ENCODE data around the gene FREM2. TPM values are rescaled to one million over a fixed set of nuclear protein-coding genes. Genes with fewer than 3 reads are reported as not detected.

The FREM2 gene
- total and polyA plus RNA-seq, 2 experiments from 2014 or later, result 2.4 to 29.8 TPM

- H3K4me1 ChIP-seq (ENCODE audit: insufficient read depth), result no peaks in the 10 kb centered on the region
- TF ChIP-seq JUNB (IDR thresholded peaks at IDR 0.05; ENCODE audit: unreplicated experiment) (no peak), POLR2AphosphoS5 (IDR thresholded peaks at IDR 0.05; ENCODE audit: low read depth) (no peak), NANOG (IDR thresholded peaks at IDR 0.05; ENCODE audit: borderline replicate concordance) (no peak), EZH2phosphoT487 (IDR thresholded peaks at IDR 0.05; ENCODE audit: unreplicated experiment) (no peak), STAT1 (IDR thresholded peaks at IDR 0.05; ENCODE audit: unreplicated experiment) (no peak), ZNF462 (CRISPR knock-in tag; IDR thresholded peaks at IDR 0.05) (no peak), EZH2 (IDR thresholded peaks at IDR 0.05; ENCODE audit: low read depth, unreplicated experiment) (no peak), CTCF (conservative IDR thresholded peaks at IDR 0.05; ENCODE audit: low read depth in 2 of 2) (no peak), ZNF331 (CRISPR knock-in tag; IDR thresholded peaks at IDR 0.05; ENCODE audit: low read depth) (no peak), CREB1 (CRISPR knock-in tag; IDR thresholded peaks at IDR 0.05; ENCODE audit: low read depth) (no peak), ZNF114 (CRISPR knock-in tag; IDR thresholded peaks at IDR 0.05) (no peak)
- TF ChIP-seq, protein P1, sequence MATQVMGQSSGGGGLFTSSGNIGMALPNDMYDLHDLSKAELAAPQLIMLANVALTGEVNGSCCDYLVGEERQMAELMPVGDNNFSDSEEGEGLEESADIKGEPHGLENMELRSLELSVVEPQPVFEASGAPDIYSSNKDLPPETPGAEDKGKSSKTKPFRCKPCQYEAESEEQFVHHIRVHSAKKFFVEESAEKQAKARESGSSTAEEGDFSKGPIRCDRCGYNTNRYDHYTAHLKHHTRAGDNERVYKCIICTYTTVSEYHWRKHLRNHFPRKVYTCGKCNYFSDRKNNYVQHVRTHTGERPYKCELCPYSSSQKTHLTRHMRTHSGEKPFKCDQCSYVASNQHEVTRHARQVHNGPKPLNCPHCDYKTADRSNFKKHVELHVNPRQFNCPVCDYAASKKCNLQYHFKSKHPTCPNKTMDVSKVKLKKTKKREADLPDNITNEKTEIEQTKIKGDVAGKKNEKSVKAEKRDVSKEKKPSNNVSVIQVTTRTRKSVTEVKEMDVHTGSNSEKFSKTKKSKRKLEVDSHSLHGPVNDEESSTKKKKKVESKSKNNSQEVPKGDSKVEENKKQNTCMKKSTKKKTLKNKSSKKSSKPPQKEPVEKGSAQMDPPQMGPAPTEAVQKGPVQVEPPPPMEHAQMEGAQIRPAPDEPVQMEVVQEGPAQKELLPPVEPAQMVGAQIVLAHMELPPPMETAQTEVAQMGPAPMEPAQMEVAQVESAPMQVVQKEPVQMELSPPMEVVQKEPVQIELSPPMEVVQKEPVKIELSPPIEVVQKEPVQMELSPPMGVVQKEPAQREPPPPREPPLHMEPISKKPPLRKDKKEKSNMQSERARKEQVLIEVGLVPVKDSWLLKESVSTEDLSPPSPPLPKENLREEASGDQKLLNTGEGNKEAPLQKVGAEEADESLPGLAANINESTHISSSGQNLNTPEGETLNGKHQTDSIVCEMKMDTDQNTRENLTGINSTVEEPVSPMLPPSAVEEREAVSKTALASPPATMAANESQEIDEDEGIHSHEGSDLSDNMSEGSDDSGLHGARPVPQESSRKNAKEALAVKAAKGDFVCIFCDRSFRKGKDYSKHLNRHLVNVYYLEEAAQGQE (IDR thresholded peaks at IDR 0.05; ENCODE audit: unreplicated experiment), result no peak
- TF ChIP-seq, protein P2, sequence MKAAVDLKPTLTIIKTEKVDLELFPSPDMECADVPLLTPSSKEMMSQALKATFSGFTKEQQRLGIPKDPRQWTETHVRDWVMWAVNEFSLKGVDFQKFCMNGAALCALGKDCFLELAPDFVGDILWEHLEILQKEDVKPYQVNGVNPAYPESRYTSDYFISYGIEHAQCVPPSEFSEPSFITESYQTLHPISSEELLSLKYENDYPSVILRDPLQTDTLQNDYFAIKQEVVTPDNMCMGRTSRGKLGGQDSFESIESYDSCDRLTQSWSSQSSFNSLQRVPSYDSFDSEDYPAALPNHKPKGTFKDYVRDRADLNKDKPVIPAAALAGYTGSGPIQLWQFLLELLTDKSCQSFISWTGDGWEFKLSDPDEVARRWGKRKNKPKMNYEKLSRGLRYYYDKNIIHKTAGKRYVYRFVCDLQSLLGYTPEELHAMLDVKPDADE (IDR thresholded peaks at IDR 0.05), result no peak
- peaks cover 3% of the 10 kb centered on the region; the same call in 2 of the 3 replicates for H3K4me1 Mint-ChIP-seq
- H3K27me3 Mint-ChIP-seq (ENCODE audit: insufficient read depth, low read depth, poor library complexity), result no peaks in the 10 kb centered on the region
- no peak overlapping the region for H2AFZ ChIP-seq
- DNase-seq (ENCODE audit: low spot score), result no peak
- H3K27ac Mint-ChIP-seq, result no peak overlapping the region
- H3K27ac ChIP-seq (ENCODE audit: low read depth), result no peak overlapping the region
- H3K4me3 Mint-ChIP-seq, result no peak overlapping the region
- ATAC-seq, result no peak
- H3K36me3 Mint-ChIP-seq (ENCODE audit: low read depth), result peaks cover 22% of the 10 kb centered on the region
- H3F3A ChIP-seq (replicated peaks; ENCODE audit: low read depth), result no peaks in the 10 kb centered on the region
- no peaks in the 10 kb centered on the region for H3K36me3 ChIP-seq (ENCODE audit: insufficient read depth)
- no peaks in the 10 kb centered on the region for H3K27me3 ChIP-seq (ENCODE audit: insufficient read depth)
- H3K79me2 ChIP-seq (replicated peaks; ENCODE audit: insufficient read depth), result no peaks in the 10 kb centered on the region
- H3K4me2 ChIP-seq, result no peak overlapping the region
- no peak overlapping the region for H3K4me3 ChIP-seq
- no peaks in the 10 kb centered on the region for H3K9me2 ChIP-seq (ENCODE audit: insufficient read depth)
- H4K20me1 ChIP-seq (replicated peaks; ENCODE audit: insufficient read depth), result no peaks in the 10 kb centered on the region
- H3K9me3 Mint-ChIP-seq, result no peaks in the 10 kb centered on the region
Observed at GRCh38 chr13:38875186-38875875, 188.5 kb downstream of the FREM2 start.

Data from GM23338 (cell line).